ENCODE results near the gene PPP1R15B. TPM values are rescaled to one million over a fixed set of nuclear protein-coding genes. Genes with fewer than 3 reads are reported as not detected.

The PPP1R15B gene
- total and polyA plus RNA-seq, 12 donors = 6.8 to 58.9 (median 41.8) TPM

DNA sequence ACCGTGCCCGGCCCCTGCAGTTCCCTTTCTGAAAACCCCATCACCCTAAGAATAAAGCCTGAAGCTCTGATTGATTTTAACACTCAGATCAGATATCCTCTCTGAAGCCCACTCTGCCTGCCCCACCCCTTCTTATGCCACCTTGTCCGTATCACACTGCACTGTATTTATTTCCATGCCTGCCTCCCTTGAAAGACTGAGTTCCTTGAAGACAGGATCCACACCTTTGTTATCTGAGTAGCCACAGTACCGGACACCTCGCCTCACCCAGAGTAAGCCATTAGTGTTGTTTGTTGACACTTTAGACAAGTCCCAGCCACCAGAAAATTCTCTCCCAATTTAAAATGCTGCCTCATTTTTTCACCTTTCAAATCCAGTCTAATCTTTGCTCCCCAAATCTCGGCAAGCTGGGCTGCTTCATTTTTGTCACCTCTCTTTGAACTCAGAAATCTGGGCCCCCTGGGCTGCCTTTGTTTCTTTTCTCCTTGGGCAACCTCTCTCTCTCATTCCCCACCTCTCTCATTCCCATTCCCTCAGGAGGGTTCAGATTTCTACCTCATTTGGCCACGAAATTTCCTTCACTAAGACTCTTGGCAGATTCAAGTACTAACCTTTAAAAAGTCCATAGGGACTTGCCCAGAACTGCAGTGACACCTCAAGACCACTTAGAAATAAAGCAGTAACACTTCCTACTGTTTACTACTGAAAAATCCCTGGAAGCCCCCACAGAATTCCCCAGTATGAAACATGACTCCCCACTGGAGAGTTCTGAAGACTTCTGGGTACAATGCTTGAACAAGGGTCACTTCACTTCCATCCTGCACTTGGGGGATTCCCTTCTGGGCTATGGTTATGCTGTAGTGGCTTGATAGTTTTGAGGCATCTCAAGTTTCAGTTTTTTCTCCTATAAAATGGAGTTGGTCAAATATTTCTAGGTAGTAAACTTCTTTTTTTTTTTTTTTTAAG is 8.7 kb upstream of the PPP1R15B start:
- intact Hi-C loops (cut with DNase I) = no loop called here
- Histone ChIP-seq H3K27me3 (no peaks in the 10 kb centered on the region), H3K27ac (no peak overlapping the region), H3K36me3 (replicated peaks in 1 of 2) (peaks cover 0 to 7% of the 10 kb centered on the region in 2 donors), H3K4me1 (replicated peaks in 1 of 2) (peaks cover 38 to 45% of the 10 kb centered on the region in 2 donors), H3K9me3 (replicated peaks in 1 of 3) (no peaks in the 10 kb centered on the region), H3K4me3 (no peak overlapping the region)
- peak in 2 of 7 donors; percentile 19 to 45 for DNase-seq
- no peak for TF ChIP-seq POLR2A (IDR thresholded peaks at IDR 0.05)
- TF ChIP-seq, protein P1, sequence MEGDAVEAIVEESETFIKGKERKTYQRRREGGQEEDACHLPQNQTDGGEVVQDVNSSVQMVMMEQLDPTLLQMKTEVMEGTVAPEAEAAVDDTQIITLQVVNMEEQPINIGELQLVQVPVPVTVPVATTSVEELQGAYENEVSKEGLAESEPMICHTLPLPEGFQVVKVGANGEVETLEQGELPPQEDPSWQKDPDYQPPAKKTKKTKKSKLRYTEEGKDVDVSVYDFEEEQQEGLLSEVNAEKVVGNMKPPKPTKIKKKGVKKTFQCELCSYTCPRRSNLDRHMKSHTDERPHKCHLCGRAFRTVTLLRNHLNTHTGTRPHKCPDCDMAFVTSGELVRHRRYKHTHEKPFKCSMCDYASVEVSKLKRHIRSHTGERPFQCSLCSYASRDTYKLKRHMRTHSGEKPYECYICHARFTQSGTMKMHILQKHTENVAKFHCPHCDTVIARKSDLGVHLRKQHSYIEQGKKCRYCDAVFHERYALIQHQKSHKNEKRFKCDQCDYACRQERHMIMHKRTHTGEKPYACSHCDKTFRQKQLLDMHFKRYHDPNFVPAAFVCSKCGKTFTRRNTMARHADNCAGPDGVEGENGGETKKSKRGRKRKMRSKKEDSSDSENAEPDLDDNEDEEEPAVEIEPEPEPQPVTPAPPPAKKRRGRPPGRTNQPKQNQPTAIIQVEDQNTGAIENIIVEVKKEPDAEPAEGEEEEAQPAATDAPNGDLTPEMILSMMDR (IDR thresholded peaks at IDR 0.05) = no peak
- 79 to 94% (median 85%) methylated on average over 7 of the region's 7 CpGs for WGBS, 4 donors

DNA sequence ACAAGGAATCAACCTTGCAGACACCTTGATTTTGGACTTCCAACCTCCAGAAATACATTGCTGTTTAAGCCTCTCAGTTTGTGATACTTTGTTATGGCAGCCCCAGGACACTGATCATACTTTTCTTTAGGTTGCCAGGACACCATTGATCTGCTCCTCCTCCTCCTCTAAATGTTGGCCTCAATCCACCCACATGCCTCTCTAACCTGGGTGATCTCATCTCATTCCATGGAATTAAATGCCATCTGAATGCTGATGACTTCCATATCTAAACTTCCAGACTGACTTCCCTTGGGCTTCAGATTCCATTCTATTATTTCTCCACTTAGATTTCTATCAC is 7.4 kb upstream of the PPP1R15B start:
- DNase-seq = peak in 1 of 7 donors; percentile 48
- Histone ChIP-seq H3K27ac (peak overlapping the region in 4 of 5 donors; percentile 86 to 95 (median 92)), H3K27me3 (no peaks in the 10 kb centered on the region), H3K36me3 (replicated peaks in 1 of 2) (no peaks in the 10 kb centered on the region), H3K4me3 (no peak overlapping the region), H3K4me1 (replicated peaks in 1 of 2) (peaks cover 38 to 44% of the 10 kb centered on the region in 2 donors), H3K9me3 (replicated peaks in 1 of 3) (no peaks in the 10 kb centered on the region)
- TF ChIP-seq, protein P1 (IDR thresholded peaks at IDR 0.05) = no peak
- no peak for TF ChIP-seq POLR2A (IDR thresholded peaks at IDR 0.05)
- intact Hi-C loops (cut with DNase I) = no loop called here

DNA sequence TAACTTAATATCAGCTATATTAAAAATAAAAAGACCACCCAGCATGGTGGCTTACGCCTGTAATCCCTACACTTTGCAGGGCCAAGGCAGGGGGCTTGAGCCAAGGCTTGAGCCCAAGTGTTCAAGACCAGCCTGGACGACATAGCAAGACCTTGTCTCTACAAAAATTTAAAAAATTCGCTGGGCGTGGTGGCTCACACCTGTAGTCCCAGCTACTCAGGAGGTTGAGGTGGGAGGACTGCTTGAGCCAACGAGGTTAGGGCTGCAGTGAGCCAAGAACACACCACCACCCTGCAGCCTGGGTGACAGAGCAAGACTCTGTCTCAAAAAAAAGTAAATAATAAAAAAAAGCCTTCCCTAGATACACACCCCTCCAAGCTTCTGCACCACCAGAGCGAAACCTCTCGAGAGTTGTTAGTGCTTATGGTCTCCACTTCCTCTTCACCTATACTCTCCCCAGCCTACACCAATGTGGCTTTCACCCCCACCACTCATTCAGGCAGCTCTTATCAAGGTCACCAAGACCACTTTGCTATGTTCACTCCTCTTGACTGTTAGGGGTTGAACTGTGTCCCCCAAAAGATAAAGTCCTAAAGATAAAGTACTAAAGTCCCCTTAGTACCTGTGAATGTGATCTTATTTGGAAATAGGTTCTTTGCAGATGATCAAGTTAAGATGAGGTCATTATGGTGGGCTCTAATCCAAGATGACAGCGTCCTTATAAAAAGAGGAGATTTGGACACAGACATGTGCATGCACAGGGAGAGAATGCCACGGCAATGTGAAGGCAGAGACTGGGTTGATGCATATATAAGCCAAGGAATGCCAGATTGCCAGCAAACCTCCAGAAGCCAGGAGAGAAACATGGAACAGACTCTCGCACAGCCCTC is 6.8 kb upstream of the PPP1R15B start:
- peak in 3 of 7 donors; percentile 25 to 52 (median 44) for DNase-seq

More for the DNA sequence above, 6.8 kb upstream of the PPP1R15B start:
- no peaks in the 10 kb centered on the region for H3K9me3 ChIP-seq (replicated peaks in 1 of 3)
- peak overlapping the region; percentile 86 to 95 (median 89) for H3K27ac ChIP-seq
- WGBS, 4 donors = 61 to 74% (median 72%) methylated on average over 10 of the region's 10 CpGs
- TF ChIP-seq POLR2A (IDR thresholded peaks at IDR 0.05) = peak in 1 of 2 donors; percentile 34
- TF ChIP-seq, protein P1 (IDR thresholded peaks at IDR 0.05) = no peak
- no peaks in the 10 kb centered on the region for H3K36me3 ChIP-seq (replicated peaks in 1 of 2)
- intact Hi-C loops (cut with DNase I) = no loop called here
- no peak overlapping the region for H3K4me3 ChIP-seq
- peaks cover 38 to 44% of the 10 kb centered on the region in 2 donors for H3K4me1 ChIP-seq (replicated peaks in 1 of 2)
- no peaks in the 10 kb centered on the region for H3K27me3 ChIP-seq
